Central memory CD4-positive, alpha-beta T cell (primary cell): ENCODE results near the gene SORD.
"Not testable (repeated sequence)": the region's sequence is repeated elsewhere in the genome, so short reads cannot be mapped to it uniquely, and the experiment has no call there.

ENCODE experiments used
- DNase-seq: peaks from one replicate; pipeline ENCODE4 v3.0.0; 2022

SORD gene

GRCh38 chr15:45100884-45101625 is 78.1 kb downstream of the SORD start:
- no peak for DNase-seq

GRCh38 chr15:45101749-45102148 is 78.8 kb downstream of the SORD start:
- DNase-seq = no peak

- no peak for DNase-seq
Observed at GRCh38 chr15:45102226-45102625, 79.2 kb downstream of the SORD start.

- DNase-seq = not testable (repeated sequence)
Observed at GRCh38 chr15:45104170-45104569, 81.2 kb downstream of the SORD start.

- DNase-seq = no peak
Observed at GRCh38 chr15:45105586-45105985, 82.6 kb downstream of the SORD start.

- DNase-seq = no peak
Observed at GRCh38 chr15:45106002-45106790, 83.2 kb downstream of the SORD start.

- no peak for DNase-seq
Observed at GRCh38 chr15:45107941-45108630, 85.1 kb downstream of the SORD start.

- DNase-seq = no peak
Observed at GRCh38 chr15:45110256-45110820, 87.3 kb downstream of the SORD start.

GRCh38 chr15:45111390-45112142 is 88.6 kb downstream of the SORD start:
- DNase-seq = no peak

GRCh38 chr15:45112143-45112590 is 89.2 kb downstream of the SORD start:
- no peak for DNase-seq

- no peak for DNase-seq
Observed at GRCh38 chr15:45112591-45113379, 89.8 kb downstream of the SORD start.

- no peak for DNase-seq
Observed at GRCh38 chr15:45113380-45113990, 90.5 kb downstream of the SORD start.

- DNase-seq = no peak
Observed at GRCh38 chr15:45114076-45114750, 91.2 kb downstream of the SORD start, which contains the start of the genes DUOX2 and DUOXA2. Gene DUOX2 (minus strand): TSS chr15:45114172. CDS start chr15:45113411, 761 bp downstream. Gene DUOXA2 (plus strand): TSS chr15:45114326. CDS start chr15:45114606, 280 bp downstream.

GRCh38 chr15:45114751-45115085 is 91.7 kb downstream of the SORD start:
- DNase-seq = no peak

- DNase-seq = no peak
Observed at GRCh38 chr15:45115312-45115820, 92.4 kb downstream of the SORD start.

GRCh38 chr15:45116006-45116481 is 93.0 kb downstream of the SORD start:
- DNase-seq = no peak

GRCh38 chr15:45116482-45117307 is 93.7 kb downstream of the SORD start:
- DNase-seq = no peak

GRCh38 chr15:45117308-45118130 is 94.5 kb downstream of the SORD start:
- no peak for DNase-seq
